Measurements from ENCODE around the gene PLEKHN1.
A peak's percentile ranks its signal among the peaks of the same experiment; 100 is the strongest.

PLEKHN1 gene

DNA sequence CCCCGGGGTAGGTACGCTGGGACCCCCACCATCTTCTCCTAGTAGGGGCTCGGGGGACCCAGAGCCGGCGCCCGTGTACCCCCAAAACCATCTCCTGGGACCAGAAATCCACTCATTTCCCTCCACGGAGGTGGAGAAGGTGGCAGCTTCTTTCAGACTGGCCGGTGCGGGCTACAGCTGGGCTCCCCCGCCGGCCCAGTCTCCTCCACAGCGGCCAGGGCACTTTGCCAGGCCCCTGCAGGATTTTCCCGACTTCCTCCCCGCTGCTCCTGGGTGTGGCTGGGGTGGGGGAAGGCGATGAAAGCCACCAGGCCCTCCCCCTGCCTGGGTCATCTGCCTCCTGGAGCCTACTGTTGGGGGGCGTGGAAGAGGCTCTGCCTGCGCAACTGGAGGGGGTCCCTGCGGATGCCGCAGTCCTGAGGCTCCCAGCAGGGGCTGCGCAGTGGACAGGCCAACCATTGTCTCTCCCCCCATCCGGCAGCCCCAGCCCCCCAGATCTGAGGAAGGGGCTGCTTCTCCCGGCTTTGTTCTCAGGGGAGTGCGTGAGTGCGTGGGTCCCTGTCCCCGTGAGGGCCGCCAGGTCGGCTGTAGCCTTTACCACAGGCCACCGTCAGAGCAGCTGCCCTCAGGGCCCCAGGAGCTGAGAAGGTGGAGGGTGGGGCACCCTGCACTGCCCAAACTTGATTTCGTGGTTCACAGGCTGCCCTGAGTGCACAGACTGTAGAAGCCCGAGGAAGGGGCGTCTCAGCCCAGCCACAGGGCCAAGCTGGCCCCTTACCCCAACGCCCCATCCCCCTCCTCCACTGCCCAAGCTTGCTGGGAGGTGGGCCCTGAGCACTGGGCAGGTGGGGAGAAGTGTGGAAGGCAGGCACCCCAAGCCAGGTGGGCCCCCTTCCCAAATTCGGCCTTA is 55.0 kb downstream of the PLEKHN1 start (continued):
- TF ChIP-seq, protein P1, sequence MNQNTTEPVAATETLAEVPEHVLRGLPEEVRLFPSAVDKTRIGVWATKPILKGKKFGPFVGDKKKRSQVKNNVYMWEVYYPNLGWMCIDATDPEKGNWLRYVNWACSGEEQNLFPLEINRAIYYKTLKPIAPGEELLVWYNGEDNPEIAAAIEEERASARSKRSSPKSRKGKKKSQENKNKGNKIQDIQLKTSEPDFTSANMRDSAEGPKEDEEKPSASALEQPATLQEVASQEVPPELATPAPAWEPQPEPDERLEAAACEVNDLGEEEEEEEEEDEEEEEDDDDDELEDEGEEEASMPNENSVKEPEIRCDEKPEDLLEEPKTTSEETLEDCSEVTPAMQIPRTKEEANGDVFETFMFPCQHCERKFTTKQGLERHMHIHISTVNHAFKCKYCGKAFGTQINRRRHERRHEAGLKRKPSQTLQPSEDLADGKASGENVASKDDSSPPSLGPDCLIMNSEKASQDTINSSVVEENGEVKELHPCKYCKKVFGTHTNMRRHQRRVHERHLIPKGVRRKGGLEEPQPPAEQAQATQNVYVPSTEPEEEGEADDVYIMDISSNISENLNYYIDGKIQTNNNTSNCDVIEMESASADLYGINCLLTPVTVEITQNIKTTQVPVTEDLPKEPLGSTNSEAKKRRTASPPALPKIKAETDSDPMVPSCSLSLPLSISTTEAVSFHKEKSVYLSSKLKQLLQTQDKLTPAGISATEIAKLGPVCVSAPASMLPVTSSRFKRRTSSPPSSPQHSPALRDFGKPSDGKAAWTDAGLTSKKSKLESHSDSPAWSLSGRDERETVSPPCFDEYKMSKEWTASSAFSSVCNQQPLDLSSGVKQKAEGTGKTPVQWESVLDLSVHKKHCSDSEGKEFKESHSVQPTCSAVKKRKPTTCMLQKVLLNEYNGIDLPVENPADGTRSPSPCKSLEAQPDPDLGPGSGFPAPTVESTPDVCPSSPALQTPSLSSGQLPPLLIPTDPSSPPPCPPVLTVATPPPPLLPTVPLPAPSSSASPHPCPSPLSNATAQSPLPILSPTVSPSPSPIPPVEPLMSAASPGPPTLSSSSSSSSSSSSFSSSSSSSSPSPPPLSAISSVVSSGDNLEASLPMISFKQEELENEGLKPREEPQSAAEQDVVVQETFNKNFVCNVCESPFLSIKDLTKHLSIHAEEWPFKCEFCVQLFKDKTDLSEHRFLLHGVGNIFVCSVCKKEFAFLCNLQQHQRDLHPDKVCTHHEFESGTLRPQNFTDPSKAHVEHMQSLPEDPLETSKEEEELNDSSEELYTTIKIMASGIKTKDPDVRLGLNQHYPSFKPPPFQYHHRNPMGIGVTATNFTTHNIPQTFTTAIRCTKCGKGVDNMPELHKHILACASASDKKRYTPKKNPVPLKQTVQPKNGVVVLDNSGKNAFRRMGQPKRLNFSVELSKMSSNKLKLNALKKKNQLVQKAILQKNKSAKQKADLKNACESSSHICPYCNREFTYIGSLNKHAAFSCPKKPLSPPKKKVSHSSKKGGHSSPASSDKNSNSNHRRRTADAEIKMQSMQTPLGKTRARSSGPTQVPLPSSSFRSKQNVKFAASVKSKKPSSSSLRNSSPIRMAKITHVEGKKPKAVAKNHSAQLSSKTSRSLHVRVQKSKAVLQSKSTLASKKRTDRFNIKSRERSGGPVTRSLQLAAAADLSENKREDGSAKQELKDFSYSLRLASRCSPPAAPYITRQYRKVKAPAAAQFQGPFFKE (tag by site-specific recombination; IDR thresholded peaks at IDR 0.05; ENCODE audit: borderline replicate concordance), result no peak
- TF ChIP-seq YY2 (tag by site-specific recombination; IDR thresholded peaks at IDR 0.05), result no peak
- TF ChIP-seq, protein P2, sequence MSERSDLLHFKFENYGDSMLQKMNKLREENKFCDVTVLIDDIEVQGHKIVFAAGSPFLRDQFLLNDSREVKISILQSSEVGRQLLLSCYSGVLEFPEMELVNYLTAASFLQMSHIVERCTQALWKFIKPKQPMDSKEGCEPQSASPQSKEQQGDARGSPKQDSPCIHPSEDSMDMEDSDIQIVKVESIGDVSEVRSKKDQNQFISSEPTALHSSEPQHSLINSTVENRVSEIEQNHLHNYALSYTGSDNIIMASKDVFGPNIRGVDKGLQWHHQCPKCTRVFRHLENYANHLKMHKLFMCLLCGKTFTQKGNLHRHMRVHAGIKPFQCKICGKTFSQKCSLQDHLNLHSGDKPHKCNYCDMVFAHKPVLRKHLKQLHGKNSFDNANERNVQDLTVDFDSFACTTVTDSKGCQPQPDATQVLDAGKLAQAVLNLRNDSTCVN (tag by site-specific recombination; optimal IDR thresholded peaks at IDR 0.05), result no peak
- TF ChIP-seq, protein P3, sequence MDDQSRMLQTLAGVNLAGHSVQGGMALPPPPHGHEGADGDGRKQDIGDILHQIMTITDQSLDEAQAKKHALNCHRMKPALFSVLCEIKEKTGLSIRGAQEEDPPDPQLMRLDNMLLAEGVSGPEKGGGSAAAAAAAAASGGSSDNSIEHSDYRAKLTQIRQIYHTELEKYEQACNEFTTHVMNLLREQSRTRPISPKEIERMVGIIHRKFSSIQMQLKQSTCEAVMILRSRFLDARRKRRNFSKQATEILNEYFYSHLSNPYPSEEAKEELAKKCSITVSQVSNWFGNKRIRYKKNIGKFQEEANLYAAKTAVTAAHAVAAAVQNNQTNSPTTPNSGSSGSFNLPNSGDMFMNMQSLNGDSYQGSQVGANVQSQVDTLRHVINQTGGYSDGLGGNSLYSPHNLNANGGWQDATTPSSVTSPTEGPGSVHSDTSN (CRISPR knock-in tag; IDR thresholded peaks at IDR 0.05), result no peak
- 0 out of 2 replicates have a peak, but pooled peaks have one; percentile 29 for TF ChIP-seq ZNF366 (tag by site-specific recombination; conservative IDR thresholded peaks at IDR 0.05)
- no peak for TF ChIP-seq ZNF221 (tag by site-specific recombination; IDR thresholded peaks at IDR 0.05; ENCODE audit: borderline replicate concordance)
- TF ChIP-seq ZNF654 (tag by site-specific recombination; IDR thresholded peaks at IDR 0.05; ENCODE audit: low read depth), result no peak
- TF ChIP-seq, protein P4, sequence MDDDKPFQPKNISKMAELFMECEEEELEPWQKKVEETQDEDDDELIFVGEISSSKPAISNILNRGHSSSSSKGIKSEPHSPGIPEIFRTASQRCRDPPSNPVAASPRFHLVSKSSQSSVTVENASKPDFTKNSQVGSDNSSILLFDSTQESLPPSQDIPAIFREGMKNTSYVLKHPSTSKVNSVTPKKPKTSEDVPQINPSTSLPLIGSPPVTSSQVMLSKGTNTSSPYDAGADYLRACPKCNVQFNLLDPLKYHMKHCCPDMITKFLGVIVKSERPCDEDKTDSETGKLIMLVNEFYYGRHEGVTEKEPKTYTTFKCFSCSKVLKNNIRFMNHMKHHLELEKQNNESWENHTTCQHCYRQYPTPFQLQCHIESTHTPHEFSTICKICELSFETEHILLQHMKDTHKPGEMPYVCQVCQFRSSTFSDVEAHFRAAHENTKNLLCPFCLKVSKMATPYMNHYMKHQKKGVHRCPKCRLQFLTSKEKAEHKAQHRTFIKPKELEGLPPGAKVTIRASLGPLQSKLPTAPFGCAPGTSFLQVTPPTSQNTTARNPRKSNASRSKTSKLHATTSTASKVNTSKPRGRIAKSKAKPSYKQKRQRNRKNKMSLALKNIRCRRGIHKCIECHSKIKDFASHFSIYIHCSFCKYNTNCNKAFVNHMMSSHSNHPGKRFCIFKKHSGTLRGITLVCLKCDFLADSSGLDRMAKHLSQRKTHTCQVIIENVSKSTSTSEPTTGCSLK (tag by site-specific recombination; IDR thresholded peaks at IDR 0.05), result no peak
- TF ChIP-seq ZNF423 (tag by site-specific recombination; IDR thresholded peaks at IDR 0.05), result peak; percentile 53
- peak; percentile 95 for TF ChIP-seq GLIS1 (tag by site-specific recombination; IDR thresholded peaks at IDR 0.05)
- peak; percentile 34; the same call in 1 of the 2 replicates for TF ChIP-seq ZNF394 (tag by site-specific recombination; IDR thresholded peaks at IDR 0.05; ENCODE audit: borderline replicate concordance)
- TF ChIP-seq ZXDB (tag by site-specific recombination; IDR thresholded peaks at IDR 0.05), result peak; percentile 95
- TF ChIP-seq, protein P5, sequence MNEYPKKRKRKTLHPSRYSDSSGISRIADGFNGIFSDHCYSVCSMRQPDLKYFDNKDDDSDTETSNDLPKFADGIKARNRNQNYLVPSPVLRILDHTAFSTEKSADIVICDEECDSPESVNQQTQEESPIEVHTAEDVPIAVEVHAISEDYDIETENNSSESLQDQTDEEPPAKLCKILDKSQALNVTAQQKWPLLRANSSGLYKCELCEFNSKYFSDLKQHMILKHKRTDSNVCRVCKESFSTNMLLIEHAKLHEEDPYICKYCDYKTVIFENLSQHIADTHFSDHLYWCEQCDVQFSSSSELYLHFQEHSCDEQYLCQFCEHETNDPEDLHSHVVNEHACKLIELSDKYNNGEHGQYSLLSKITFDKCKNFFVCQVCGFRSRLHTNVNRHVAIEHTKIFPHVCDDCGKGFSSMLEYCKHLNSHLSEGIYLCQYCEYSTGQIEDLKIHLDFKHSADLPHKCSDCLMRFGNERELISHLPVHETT (tag by site-specific recombination; IDR thresholded peaks at IDR 0.05), result no peak
- TF ChIP-seq ZBTB20 (tag by site-specific recombination; IDR thresholded peaks at IDR 0.05), result 0 out of 2 replicates have a peak, but pooled peaks have one; percentile 24
- TF ChIP-seq, protein P6, sequence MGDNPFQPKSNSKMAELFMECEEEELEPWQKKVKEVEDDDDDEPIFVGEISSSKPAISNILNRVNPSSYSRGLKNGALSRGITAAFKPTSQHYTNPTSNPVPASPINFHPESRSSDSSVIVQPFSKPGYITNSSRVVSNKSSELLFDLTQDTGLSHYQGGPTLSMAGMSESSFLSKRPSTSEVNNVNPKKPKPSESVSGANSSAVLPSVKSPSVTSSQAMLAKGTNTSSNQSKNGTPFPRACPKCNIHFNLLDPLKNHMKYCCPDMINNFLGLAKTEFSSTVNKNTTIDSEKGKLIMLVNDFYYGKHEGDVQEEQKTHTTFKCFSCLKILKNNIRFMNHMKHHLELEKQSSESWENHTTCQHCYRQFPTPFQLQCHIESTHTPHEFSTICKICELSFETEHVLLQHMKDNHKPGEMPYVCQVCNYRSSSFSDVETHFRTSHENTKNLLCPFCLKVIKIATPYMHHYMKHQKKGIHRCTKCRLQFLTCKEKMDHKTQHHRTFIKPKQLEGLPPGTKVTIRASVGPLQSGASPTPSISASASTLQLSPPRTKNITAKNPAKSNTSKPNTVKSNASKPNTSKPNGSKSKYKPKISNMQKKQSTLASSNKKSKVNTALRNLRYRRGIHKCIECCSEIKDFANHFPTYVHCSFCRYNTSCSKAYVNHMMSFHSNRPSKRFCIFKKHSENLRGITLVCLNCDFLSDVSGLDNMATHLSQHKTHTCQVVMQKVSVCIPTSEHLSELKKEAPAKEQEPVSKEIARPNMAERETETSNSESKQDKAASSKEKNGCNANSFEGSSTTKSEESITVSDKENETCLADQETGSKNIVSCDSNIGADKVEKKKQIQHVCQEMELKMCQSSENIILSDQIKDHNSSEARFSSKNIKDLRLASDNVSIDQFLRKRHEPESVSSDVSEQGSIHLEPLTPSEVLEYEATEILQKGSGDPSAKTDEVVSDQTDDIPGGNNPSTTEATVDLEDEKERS (tag by site-specific recombination; IDR thresholded peaks at IDR 0.05), result no peak
- no peak for TF ChIP-seq ZNF48 (tag by site-specific recombination; IDR thresholded peaks at IDR 0.05)
- TF ChIP-seq, protein P7, sequence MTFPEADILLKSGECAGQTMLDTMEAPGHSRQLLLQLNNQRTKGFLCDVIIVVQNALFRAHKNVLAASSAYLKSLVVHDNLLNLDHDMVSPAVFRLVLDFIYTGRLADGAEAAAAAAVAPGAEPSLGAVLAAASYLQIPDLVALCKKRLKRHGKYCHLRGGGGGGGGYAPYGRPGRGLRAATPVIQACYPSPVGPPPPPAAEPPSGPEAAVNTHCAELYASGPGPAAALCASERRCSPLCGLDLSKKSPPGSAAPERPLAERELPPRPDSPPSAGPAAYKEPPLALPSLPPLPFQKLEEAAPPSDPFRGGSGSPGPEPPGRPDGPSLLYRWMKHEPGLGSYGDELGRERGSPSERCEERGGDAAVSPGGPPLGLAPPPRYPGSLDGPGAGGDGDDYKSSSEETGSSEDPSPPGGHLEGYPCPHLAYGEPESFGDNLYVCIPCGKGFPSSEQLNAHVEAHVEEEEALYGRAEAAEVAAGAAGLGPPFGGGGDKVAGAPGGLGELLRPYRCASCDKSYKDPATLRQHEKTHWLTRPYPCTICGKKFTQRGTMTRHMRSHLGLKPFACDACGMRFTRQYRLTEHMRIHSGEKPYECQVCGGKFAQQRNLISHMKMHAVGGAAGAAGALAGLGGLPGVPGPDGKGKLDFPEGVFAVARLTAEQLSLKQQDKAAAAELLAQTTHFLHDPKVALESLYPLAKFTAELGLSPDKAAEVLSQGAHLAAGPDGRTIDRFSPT (tag by site-specific recombination; IDR thresholded peaks at IDR 0.05), result no peak
- TF ChIP-seq, protein P8, sequence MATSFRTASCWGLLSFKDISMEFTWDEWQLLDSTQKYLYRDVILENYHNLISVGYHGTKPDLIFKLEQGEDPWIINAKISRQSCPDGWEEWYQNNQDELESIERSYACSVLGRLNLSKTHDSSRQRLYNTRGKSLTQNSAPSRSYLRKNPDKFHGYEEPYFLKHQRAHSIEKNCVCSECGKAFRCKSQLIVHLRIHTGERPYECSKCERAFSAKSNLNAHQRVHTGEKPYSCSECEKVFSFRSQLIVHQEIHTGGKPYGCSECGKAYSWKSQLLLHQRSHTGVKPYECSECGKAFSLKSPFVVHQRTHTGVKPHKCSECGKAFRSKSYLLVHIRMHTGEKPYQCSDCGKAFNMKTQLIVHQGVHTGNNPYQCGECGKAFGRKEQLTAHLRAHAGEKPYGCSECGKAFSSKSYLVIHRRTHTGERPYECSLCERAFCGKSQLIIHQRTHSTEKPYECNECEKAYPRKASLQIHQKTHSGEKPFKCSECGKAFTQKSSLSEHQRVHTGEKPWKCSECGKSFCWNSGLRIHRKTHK (tag by site-specific recombination; IDR thresholded peaks at IDR 0.05), result no peak

All from HEK293 (cell line).